HG02885 (cell line): ENCODE measurements around the gene L3HYPDH.
A peak's percentile ranks its signal among the peaks of the same experiment; 100 is the strongest.
"Not testable (repeated sequence)": the region's sequence is repeated elsewhere in the genome, so short reads cannot be mapped to it uniquely, and the experiment has no call there.

Source experiments
- ATAC-seq: cut with Tn5 transposase; IDR thresholded peaks from one replicate; pipeline ENCODE4 v1.9.1; 2021; ENCODE audit warnings: mild to moderate bottlenecking; ENCODE audit not compliant: unreplicated experiment, poor library complexity

L3HYPDH gene

DNA sequence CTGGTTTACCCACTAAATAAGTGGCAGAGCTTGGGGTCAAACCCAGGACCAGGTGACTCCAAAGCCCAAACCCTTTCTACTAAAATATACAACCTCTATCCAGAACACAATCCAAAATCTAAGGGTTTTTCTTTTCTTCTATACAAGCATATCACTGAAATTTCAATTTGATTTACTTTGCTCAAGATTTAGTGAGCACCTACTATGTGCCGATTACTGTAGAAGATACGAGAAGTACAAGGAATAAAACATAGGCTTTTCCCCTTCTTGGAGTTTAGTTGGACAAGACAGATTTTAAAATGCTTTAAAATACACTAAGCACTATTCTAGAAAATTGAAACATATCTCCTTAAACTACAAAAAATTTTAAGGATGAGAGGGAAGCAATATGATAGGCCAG, 2.8 kb downstream of the L3HYPDH start:
- no peak for ATAC-seq

DNA sequence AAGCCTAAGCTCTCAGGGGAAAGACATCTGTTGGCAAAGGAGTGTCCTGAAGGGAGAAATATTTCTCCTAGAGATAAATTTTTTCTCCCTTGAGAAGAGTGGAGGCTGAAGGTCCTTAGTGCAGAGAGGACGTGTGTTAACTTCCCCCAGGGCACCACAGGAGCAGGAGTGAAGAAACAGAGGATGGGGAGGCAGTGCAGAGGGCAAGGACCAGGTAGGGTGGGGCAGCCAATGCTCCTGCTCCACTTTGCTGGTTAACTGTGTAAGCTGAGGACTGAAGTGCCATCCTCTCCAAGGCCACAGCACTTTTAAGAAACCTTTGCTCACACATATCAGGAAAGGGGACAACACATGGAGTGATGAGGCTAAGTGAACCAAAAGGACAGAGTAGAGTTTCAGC, 4.0 kb downstream of the L3HYPDH start:
- no peak for ATAC-seq

DNA sequence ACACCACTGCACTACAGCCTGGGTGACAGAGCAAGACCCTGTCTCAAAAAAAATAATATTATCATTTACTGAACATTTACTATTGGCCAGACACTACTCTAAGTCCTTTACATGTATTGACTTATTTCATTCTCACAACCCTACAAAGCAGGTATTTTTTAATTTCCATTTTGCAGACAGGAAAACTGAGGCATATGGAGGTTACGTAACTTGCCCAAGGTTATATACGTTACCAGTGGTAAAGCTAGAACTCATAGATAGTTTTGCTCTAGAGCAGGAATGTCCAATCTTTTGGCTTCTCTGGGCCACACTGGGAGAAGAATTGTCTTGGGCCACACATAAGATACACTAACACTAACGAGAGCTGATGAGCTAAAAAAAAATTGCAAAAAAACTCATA, 5.7 kb downstream of the L3HYPDH start:
- no peak for ATAC-seq

DNA sequence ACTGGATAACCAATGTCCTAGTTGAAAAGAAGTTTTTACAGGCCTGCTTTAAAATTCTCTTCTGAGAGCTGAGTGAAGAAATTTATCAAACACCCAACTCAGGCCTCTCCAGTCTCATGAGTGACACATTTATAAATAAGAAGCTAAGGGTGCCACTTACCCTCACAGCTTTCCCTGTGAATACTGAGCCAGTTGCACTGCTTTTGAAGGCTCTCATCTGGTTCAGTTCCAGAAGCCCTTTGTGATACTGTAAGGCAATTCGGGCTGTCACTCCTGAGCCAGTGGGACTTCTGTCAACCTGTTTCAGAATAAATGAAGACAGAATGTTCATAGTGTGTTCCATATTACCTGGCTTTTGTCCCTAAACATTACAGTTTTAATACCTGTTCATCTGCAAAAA, 8.5 kb downstream of the L3HYPDH start:
- no peak for ATAC-seq

DNA sequence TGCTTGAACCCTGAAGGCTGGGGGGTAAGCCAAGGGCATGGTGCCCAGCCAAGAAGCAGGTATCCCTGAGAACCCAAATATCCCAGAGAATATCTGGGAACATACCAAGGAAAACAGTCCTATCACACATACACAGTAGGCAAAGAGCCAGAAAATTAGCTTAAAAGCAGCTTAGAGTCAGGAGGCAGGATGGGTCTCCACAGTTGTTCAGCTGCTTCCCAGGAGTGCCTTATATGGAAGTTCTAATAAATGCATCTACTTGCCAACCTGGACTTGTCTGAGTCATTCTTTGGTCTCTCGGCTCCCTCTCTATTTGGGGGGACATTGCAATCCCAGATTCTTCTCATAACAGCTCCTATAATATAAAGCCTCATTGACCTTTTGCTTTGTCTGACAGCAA, 10.0 kb downstream of the L3HYPDH start:
- no peak for ATAC-seq

DNA sequence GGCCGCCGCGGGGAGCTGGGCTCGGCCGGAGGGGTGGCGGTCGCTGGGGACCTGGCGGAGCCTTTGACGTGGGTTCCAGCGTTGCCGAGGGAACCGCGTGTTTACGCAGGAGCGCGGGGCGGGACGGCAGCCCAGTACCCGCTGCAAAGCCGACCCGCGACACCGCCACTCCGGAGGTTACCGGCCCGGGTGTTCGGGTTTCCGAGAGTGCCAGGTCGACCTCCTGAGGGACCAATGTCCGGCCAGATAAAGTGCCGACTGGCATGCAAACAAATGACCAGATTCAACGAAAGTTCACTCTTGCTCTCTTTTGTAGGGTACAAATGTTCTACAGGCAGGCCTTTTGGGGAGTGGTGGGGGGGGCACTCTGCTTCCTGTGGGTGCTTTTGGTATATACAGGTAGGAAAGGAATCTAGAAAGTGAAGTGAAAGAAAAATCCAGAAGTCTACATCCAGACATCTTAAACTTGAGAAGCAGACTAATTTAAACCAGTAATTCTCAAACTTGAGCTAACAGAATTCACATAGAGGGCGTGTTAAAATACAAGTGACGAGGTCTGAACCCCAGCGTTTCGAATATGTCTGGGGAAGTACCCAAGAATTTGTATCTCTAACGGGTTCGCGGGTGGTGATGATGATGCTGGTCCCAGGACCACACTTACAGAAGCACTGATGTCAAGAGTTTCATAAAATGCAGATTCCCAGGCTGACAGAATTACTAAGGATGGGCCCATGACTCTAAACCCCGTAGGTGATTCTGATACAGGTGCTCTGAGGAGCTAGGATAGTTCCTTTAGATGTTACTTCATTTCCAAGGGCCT, 18.7 kb downstream of the L3HYPDH start, which contains the start of gene GPR135:
TSS of gene GPR135 (minus strand) at position 65 of the 820 bp plus-strand sequence. CDS start 154 bp downstream, outside the sequence.
- ATAC-seq: peak; percentile 39

DNA sequence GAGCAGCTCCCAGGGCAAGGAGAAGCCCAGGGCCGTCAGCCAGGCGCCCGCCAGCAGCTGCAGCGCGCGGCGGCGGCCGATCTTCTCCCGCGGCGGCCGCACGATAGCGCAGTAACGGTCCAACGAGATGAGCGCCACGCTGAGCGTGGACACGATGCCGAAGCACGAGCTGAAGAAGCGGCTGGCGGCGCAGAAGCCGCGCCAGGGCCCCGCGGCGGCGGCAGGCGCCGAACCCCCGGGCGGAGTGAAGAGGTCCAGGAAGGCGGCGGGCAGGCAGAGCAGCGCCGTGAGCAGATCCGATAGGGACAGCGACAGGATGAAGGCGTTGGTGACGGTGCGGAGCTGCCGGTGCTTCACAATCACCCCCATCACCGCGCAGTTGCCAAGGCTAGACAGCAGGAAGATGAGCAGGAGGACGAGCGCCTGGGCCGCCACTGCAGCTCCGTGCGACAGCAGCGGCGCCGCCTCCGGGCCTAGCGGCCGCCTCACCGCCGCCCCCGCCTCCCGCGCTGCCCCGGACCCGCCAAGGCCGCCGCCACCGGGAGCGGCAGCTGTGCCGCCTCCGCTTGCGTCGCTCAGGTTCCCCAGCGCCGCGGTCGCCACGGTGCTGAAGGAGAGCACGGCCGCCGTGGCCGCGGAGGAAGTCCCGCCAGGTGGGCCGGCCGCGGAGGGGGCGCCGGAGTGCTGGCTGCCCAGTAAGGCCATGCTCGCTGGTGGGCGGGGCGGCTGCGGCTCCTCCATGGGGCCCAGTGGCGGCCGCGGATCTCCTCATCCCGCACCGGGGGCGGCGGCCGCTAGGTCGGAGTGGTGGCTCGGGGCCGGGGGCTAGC, 19.5 kb downstream of the L3HYPDH start:
- peak; percentile 76 for ATAC-seq

DNA sequence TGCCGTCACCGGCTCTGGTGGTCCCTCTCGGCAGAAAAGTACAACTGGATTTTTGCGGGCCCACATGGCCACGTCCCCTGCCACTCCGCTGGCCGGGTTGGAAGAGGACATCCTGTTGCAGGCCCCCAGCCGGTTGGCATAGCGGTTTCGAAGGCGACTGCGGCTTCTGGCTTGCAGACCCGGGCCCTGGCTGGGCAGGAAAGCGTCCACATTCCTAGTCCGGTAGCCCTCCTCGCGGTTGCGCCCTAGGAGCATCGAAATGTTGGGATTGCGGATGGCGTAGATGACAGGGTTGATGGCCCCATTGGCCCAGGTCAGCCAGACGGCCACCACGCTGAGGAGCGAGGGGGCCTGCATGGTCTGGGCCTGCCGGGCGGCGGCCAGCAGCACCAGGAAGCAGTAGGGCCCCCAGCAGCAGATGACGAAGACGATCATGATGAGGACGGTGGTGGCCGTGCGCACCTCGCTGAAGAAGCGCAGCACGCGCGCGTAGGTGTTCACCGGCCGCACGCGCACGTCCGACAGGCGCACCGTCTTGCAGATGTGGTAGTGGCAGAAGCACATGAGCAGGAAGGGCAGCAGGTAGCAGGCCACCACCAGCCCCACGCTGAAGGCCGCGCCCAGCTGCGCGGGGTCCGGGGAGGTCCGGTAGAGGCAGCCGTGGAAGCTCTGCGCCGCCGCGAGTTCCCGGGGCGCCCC, 20.3 kb downstream of the L3HYPDH start:
- ATAC-seq: no peak

DNA sequence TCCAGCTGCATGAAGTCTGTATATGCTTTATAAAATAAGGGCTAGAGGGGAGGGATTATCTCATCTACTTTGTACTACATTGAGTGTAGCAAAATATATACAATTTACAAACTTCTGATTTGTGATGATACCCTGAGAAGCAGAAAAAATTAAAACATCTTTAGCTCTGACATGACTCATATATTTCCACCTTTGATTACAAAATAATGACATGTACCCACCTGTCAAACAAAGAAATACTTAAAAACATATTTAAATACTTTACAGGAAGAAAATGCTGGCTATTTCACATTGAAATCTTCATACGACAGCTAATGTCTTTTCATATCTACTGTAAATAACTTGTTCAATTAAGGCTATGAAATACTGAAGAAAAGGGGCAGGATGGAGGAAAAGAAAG, 22.3 kb downstream of the L3HYPDH start:
- ATAC-seq: no peak

DNA sequence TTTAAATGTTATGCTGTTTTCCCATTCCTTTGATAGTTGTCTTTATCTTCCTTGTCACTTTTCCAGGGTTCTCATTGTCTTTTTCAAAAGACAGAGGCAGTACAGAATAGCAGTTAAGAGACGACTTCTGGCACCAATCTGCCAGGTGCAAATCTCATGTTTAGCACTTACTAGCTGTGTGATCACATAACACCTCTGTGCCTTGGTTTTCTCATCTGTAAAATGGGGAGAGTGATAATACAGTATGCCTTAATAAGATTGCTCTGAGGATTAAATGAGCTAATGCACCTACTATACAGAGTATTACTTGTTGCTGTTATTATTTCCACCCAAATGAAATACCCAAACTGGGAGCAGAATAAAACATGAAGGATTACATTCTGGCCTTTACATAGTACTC, 23.8 kb downstream of the L3HYPDH start:
- no peak for ATAC-seq

DNA sequence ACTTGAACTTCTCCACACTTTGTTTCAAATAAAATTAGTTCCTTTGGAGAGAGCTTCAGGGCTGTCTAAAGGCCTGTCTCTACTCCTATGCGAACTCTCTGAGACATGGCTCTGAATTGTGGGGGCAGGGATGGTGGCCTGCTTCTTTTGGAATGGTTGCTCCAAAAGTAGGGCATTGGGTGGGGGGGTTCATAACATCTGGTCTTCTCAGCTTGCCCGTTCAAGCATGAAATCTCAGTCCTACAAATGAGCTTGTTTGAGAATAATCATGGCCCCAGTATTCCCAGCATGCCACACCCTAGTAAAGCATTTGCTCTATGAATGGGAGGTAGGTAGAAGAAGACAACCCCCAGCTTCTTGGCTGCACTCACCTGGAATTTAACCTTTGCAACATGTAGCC, 25.7 kb downstream of the L3HYPDH start:
- no peak for ATAC-seq

DNA sequence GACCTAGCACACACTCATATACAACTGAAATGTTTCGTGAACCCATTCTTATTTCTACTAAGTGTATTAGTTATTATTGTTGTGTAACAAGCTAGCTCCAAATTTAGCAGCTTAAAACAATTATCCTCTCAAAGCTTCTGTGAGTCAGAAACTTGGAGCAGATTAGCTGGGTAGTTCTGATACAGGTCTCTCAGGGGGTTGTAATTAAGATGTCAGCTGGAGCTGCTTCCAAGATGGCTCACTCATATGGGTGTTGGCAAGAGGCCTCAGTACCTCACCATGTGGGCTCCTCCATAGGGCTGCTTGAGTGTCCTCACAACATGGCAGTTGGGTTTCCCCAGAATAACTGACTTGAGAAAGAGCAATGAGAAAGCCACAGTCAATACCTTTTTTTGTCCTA, 28.8 kb downstream of the L3HYPDH start:
- ATAC-seq: no peak

DNA sequence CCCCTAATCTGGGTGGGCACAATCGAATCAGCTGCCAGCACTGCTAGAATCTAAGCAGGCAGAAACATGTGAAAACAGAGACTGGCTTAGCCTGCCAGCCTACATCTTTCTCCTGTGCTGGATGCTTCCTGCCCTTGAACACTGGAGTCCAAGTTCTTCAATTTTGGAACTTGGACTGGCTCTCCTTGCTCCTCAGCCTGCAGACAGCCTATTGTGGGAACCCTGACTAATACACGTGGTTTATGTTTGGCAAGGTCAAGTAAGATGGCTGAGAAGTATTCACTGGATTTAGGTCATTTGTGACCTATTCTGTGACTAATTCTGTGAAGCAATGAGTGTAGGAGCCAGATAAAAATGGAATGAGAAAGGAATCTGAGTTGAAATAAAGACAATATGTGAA, 30.1 kb downstream of the L3HYPDH start:
- ATAC-seq: no peak

DNA sequence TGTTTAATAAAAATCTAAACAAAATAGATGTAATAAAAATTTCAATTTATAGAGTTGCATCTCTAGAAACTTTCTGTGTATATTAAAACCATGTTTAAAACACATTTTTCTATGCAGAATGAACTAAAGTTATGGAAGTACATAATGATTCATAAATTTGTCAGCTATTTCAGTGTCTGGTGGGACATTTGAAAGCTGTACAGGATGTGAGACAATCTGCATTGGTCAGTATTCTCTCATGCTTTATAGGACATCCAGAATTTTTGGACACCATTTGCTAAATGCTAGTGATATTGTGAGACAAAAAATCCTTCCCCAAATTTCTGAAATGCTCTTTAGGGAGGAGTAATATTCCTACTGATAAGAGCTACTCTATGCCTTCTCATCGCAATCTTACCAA, 32.4 kb downstream of the L3HYPDH start:
- no peak for ATAC-seq

DNA sequence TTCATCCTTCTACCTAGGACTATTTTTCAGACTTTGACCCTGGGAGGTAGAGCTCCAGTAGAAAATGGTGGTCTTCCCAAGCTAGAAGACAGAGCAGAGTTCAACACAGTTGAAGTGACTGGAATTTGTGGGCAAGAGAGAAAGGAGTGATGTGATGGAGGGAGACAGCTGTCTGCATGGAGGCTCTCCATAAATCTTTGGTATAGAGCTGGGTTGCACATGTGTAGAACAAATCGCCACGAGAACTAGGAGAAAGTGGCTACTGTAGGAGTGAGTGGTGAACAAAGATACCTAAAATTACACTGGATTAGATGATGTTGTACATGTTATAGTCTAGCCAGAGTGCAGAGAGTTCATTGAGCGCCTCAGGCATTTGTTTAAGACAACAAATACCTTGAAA, 33.5 kb downstream of the L3HYPDH start:
- ATAC-seq: no peak

DNA sequence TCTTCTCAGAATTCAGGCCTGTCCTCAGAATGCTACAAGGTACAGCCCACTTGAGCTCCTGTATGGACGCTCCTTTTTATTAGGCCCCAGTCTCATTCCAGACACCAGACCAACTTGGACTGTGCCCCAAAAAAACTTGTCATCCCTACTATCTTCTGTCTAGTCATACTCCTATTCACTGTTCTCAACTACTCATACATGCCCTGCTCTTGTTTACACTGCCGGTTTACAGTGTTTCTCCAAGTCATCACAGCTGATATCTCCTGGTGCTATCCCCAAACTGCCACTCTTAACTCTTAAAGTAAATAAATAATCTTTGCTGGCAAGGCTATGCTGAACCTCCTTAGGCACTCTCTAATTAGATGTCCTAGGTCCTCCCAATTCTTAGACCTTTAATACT, 35.5 kb downstream of the L3HYPDH start:
- ATAC-seq: not testable (repeated sequence)

DNA sequence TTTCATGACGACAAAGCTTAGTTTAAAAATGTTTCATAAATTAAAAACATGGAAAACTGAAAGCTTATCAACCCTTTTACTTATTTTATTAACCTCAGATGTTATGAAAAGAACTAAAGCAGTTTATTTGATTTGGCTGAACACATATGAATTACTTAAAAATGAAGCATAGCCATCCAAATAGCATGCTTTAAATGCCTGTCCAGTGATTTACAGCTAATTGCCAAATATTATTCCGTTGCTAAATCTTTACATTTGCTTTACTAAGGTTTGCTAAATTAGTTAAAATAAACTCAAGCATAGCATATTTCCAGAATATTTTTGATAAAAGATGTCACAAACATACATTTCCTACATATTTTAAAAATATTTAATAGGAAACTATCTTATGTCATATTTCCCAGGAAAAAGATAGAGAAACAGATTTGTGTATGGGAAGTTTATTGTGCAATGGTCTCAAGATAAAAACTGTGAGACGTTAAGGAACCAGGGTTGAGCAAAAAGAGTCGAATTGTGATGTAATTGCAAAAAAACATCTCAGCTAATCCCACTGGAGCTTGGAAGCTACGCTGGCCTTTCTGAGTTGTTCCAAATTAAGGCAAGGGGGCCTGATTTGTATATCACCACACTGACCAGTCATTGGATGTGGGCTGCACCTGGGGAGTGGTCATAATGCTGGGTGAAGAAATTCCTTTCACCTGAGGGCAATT, 44.8 kb downstream of the L3HYPDH start:
- no peak for ATAC-seq

DNA sequence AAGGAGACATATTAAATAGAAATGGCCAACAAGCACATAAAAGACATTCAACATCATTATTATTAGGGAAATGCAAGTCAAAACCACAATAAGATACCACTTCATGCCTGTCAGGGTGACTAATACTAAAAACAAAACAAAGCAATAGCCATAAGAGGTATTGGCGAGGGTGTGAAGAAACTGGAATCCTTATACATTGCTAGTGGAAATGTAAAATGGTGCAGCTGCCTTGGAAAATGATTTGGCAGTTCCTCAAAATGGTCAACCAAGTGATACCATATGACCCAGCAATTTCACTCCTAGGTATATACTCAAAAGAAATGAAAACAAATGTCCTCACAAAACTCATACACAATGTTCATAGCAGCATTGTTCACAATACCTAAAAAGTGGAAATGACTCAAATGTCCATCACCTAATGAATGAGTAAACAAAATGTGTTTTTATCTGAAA, 46.0 kb downstream of the L3HYPDH start:
- ATAC-seq: no peak

DNA sequence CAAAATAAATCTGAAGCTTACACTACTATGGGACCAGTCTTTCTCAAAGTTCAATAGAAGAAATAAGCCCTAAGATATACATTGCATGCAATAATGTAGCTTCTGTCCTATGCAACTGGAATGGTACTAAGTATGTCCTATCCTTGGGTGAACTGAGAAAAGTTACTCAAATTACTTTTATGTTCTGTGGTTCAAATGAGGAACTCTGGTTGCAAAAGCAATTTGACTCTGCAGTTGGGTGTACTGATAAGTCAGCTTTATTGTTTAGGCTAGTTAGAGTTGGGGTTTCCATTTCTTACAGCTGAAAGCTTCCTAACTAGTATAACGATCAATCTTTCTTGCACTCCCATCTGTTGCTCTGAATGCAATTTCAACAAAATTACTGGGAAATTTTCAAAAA, 48.2 kb downstream of the L3HYPDH start:
- no peak for ATAC-seq

DNA sequence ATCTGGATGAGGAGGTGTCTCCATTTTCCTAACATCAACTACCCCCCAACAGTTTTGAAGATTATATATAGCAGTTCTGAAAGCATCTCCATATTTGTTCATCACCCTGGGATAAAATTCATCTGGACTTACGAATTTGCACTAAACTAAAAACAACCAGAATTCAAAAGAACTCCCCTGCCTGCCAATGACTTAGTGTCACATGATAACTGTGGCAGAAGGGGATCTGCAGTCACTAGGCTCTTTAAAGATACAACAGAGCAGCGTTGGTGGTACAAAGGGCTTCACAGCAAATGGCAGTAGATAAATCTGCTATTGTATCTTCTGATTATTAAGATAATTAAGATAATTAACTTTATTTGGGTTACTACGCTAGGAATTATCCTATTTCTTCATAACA, 49.1 kb downstream of the L3HYPDH start:
- ATAC-seq: no peak
